ENCODE results near the gene IRF4.

The IRF4 gene

GRCh38 chr6:399785-400534, 8.4 kb downstream of the IRF4 start:
- DNase-seq = no peak

GRCh38 chr6:400815-401214, 9.3 kb downstream of the IRF4 start:
- no peak for DNase-seq

DNA sequence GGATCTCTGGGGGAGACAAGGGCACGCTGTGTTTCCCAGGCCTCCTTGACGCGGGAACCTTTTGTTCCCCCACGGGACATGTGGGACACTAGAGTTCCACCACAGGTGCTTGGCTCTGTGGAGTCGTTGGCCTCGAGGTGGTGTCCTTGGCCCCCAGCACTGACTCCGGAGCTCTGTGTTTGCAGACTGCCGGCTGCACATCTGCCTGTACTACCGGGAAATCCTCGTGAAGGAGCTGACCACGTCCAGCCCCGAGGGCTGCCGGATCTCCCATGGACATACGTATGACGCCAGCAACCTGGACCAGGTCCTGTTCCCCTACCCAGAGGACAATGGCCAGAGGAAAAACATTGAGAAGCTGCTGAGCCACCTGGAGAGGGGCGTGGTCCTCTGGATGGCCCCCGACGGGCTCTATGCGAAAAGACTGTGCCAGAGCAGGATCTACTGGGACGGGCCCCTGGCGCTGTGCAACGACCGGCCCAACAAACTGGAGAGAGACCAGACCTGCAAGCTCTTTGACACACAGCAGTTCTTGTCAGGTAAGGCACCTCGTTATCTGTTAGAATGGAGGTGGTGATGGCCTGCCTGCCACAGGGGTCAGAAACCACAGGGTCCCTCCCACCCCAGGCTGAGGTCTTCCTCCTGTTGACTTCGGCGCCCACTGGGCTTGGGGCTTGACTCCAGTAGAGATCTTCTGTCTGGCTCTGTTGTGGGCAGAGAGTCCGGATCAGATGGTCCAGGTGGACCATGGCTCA, 9.9 kb downstream of the IRF4 start:
- no peak for DNase-seq

GRCh38 chr6:401994-402640, 10.6 kb downstream of the IRF4 start:
- no peak for DNase-seq

GRCh38 chr6:402901-403658, 11.5 kb downstream of the IRF4 start:
- no peak for DNase-seq

DNA sequence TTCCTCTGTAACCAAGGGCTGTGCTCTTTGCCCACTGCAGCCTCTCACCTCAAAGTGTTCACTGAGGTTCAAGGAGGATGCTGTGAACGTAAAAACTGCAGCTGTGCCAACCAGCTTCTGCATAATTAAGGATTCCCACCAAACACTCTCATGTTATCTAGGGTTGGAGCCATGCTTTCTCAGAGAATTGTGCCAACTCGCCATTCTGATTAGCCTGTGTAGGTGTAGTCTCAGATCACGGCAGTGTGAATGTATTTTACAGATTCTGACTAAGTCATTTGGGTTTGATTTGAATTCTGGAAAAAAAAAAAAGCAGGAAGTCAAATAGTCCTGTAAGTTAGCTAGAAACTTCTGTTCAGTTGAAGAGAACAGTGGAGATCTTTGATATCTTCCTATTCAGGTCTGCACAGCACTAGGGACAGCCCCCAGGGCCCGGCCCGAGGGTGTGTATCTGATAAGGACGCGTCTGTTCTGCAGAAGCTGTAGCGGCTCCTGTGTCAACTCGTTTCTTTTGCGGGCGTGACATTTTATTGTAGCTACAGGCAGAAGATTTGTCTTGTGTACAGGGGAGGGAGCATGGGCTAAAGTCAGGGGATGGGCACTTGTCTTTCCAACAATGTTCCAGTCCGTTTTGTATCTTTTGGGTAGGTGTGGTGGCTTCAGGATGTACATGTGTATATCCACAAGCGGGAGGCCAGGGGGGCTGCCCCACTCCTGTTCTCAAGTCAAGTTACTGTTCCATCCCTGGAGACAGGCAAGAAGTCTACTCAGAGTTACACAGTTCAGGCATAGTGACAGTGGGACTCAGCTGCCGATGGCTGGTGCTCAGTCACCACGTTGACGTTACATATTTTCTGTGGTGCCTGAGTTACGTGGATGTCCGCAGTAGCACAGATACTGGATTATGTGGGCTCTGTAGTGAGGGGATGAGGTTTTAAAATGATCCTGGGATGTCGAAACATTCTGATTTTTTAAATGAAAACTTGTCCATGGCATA, 12.4 kb downstream of the IRF4 start:
- no peak for DNase-seq

GRCh38 chr6:404685-405423, 13.3 kb downstream of the IRF4 start:
- DNase-seq = no peak

- DNase-seq = no peak
Observed at GRCh38 chr6:408148-408547, 16.6 kb downstream of the IRF4 start.

- peak; percentile 80 for DNase-seq
Observed at GRCh38 chr6:408599-409102, 17.1 kb downstream of the IRF4 start.

DNA sequence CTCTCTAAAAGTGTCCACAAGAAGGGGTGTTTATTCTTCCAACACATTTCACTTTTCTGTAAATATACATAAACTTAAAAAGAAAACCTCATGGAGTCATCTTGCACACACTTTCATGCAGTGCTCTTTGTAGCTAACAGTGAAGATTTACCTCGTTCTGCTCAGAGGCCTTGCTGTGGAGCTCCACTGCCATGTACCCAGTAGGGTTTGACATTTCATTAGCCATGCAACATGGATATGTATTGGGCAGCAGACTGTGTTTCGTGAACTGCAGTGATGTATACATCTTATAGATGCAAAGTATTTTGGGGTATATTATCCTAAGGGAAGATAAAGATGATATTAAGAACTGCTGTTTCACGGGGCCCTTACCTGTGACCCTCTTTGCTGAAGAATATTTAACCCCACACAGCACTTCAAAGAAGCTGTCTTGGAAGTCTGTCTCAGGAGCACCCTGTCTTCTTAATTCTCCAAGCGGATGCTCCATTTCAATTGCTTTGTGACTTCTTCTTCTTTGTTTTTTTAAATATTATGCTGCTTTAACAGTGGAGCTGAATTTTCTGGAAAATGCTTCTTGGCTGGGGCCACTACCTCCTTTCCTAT, 17.9 kb downstream of the IRF4 start:
- DNase-seq = no peak

- DNase-seq = no peak
Observed at GRCh38 chr6:410555-411395, 19.2 kb downstream of the IRF4 start.

GRCh38 chr6:411402-412145, 20.0 kb downstream of the IRF4 start:
- DNase-seq = peak; percentile 38

GRCh38 chr6:412146-412886, 20.8 kb downstream of the IRF4 start:
- DNase-seq = no peak

DNA sequence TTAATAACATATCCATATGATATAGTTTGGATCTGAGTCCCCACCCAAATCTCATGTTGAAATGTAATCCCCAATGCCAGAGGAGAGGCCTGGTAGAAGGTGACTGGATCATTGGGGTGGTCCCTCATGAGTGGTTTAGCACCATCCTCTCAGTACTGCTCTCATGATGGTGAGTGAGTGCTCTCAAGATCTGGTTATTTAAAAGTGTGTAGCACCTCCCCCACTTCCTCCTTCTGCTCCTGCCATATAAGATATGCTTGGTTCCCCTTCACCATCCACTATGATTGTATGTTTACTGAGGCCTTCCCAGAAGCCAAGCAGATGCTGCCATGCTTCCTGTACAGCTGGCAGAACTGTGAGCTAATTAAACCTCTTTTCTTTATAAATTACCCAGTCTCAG, 22.9 kb downstream of the IRF4 start:
- no peak for DNase-seq

- no peak for DNase-seq
Observed at GRCh38 chr6:415087-415486, 23.5 kb downstream of the IRF4 start.

- DNase-seq = no peak
Observed at GRCh38 chr6:421211-421610, 29.7 kb downstream of the IRF4 start.

- DNase-seq = no peak
Observed at GRCh38 chr6:422433-423054, 31.0 kb downstream of the IRF4 start.

All from NCI-H69 (cell line).